ENCODE measurements around the gene INSYN1.
A peak's percentile ranks its signal among the peaks of the same experiment; 100 is the strongest.

DNA sequence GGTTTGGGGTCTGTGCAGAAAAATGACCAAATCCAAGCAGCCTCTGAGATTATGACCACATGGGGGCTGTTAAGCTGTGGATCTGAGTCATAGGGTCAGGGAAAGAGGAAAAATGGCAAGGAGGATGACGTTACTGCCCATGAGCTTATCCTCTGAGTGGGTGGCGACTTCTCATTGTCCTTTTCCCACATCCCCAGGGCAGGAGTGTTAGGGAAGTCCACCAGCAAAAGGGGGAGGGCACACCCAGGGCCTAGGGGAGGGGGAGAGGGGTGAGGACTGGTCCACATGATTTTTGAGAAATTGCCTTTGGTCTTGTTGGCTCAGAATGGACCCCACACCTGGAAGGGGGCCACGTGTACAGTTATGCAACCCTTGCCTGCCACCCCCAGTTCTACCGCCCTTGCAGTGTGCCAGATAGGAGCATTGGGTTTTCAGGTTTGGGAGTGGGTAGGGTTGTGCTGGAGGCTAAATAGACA is 66.3 kb downstream of the INSYN1 start:
- TF ChIP-seq, protein P1, sequence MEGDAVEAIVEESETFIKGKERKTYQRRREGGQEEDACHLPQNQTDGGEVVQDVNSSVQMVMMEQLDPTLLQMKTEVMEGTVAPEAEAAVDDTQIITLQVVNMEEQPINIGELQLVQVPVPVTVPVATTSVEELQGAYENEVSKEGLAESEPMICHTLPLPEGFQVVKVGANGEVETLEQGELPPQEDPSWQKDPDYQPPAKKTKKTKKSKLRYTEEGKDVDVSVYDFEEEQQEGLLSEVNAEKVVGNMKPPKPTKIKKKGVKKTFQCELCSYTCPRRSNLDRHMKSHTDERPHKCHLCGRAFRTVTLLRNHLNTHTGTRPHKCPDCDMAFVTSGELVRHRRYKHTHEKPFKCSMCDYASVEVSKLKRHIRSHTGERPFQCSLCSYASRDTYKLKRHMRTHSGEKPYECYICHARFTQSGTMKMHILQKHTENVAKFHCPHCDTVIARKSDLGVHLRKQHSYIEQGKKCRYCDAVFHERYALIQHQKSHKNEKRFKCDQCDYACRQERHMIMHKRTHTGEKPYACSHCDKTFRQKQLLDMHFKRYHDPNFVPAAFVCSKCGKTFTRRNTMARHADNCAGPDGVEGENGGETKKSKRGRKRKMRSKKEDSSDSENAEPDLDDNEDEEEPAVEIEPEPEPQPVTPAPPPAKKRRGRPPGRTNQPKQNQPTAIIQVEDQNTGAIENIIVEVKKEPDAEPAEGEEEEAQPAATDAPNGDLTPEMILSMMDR (IDR thresholded peaks at IDR 0.05; ENCODE audit: extremely low read depth in 1 of 2, insufficient read depth in 1 of 2, low read depth in 1 of 2, low read length in 2 of 2): no peak
- TF ChIP-seq POLR2AphosphoS5 (IDR thresholded peaks at IDR 0.05; ENCODE audit: insufficient read depth, low read depth, low read length) (no peak), POLR2A (IDR thresholded peaks at IDR 0.05; ENCODE audit: low read depth, low read length) (no peak), EZH2 (IDR thresholded peaks at IDR 0.05; ENCODE audit: borderline replicate concordance, low read depth, low read length, severe bottlenecking) (no peak), FOS (IDR thresholded peaks at IDR 0.05; ENCODE audit: borderline replicate concordance, insufficient read depth, low read length) (peak; percentile 76)

Measured in endothelial cell of umbilical vein (primary cell).